Tibial nerve (tissue), 4 donors: ENCODE measurements around the gene ITCH.

Experiments used
- CTCF ChIP-seq, 5 experiments: fragments of 200-600 bp in 3 of 5; fragments of 450-650 bp in 2 of 5; sonication (generic) in 3 of 5; IDR thresholded peaks; one replicate each; pipeline ENCODE4 v1.5.1; 2016 to 2019; ENCODE audit warnings: antibody characterized with exemption in 5 of 5, mild to moderate bottlenecking in 3 of 5, moderate library complexity in 2 of 5
- EP300 ChIP-seq, 2 donors: sonication (generic); formaldehyde crosslinking; IDR thresholded peaks; one replicate each; pipeline ENCODE4 v1.6.1; 2017; ENCODE audit warnings: antibody characterized with exemption in 2 of 2, mild to moderate bottlenecking in 1 of 2
- POLR2A ChIP-seq, 2 donors: fragments of 450-650 bp; IDR thresholded peaks; one replicate each; pipeline ENCODE4 v1.6.1; 2017; ENCODE audit warnings: antibody characterized with exemption in 2 of 2, mild to moderate bottlenecking in 2 of 2, moderate library complexity in 2 of 2

GRCh38 chr20:34552569-34552968 is 189.5 kb downstream of the ITCH start:
- TF ChIP-seq CTCF (IDR thresholded peaks at IDR 0.05), result no peak
- no peak for TF ChIP-seq POLR2A (IDR thresholded peaks at IDR 0.05)
- TF ChIP-seq EP300 (IDR thresholded peaks at IDR 0.05), result no peak
